COR-L47 (cell line): ENCODE results near the gene CHFR.
A peak's percentile ranks its signal among the peaks of the same experiment; 100 is the strongest.
"Not testable (repeated sequence)": the region's sequence is repeated elsewhere in the genome, so short reads cannot be mapped to it uniquely, and the experiment has no call there.

Experiments
- DNase-seq: peaks from one replicate; lab custom pipeline; 2025; lab: John Stamatoyannopoulos, UW

The CHFR gene, protein sequence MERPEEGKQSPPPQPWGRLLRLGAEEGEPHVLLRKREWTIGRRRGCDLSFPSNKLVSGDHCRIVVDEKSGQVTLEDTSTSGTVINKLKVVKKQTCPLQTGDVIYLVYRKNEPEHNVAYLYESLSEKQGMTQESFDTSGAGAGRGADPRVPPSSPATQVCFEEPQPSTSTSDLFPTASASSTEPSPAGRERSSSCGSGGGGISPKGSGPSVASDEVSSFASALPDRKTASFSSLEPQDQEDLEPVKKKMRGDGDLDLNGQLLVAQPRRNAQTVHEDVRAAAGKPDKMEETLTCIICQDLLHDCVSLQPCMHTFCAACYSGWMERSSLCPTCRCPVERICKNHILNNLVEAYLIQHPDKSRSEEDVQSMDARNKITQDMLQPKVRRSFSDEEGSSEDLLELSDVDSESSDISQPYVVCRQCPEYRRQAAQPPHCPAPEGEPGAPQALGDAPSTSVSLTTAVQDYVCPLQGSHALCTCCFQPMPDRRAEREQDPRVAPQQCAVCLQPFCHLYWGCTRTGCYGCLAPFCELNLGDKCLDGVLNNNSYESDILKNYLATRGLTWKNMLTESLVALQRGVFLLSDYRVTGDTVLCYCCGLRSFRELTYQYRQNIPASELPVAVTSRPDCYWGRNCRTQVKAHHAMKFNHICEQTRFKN

DNA sequence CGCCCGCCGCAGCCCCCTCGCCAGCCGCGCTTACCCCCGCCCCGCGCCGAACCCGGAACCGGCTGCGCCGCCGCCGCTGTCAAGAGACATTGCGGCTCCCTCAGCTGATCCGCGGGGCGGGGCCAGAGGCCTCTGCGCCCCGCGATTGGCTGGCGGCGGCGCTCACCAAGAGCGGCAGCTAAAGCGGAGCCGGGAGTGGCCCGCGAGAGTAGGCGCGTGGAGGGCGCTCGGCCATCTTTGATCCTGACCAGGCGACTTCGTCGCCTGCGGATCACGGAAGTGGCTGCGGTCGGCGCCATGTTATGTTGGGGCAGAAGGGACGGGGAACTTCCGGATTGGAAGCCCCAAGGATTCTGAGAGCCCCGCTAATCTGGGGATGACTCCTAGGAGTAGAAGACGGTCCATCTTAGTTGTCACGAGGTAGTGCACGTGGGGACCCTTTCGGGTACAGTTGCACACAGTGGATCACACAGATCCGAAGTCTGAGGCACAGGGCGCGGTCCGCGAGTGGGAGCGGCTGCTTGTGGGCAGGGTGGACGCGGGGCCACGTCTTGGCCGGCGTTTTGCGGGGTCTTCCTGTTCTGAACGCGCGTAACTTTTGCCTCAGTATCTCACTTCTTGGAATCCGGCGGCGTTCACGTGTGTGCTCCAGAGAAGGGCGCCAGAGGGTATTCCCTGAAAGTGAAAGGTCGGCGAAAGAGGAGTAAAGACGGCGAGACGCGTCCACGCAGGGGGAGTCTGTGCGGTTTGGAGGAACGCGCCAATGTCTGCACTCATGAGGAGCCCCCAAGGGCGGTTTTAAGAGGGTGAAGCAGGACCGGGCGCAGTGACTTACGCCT lies at the start of gene CHFR:
Gene CHFR (minus strand): TSS at position 93 of the 839 bp plus-strand sequence. CDS start 277 bp downstream, outside the sequence.
- DNase-seq = peak; percentile 97

DNA sequence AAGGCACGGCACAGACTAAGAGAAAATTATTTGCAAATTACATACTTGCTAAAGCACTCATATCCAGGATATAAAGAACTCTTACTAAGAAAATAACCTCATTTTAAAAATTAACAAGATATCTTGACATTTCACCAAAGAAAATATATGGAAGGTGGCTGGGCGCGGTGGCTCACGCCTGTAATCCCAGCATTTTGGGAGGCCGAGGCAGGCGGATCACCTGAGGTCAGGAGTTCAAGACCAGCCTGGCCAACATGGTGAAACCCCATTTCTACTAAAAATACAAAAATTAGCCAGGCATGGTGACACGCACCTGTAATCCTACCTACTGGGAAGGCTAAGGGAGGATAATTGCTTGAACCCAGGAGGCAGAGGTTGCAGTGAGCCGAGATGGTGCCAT lies 49.5 kb upstream of the CHFR start:
- DNase-seq = not testable (repeated sequence)

DNA sequence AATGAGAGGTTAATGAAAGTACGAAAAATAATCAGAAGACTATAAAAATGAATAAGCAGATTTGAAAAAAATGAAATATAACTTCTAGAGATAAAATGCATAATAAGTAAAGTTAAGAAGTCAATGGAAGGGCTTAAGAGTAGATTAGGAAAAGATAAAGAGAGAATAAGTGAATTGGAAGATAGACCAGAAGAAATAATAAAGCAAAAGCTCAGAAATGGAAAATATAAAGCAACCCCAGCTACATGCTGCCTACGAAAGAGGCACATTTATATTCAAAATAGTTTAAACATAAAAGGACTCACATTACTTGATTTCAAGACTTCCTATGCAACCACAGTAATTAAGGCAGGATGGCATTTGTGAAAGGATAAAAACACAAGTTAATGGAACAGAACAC lies 48.8 kb upstream of the CHFR start:
- DNase-seq = no peak

DNA sequence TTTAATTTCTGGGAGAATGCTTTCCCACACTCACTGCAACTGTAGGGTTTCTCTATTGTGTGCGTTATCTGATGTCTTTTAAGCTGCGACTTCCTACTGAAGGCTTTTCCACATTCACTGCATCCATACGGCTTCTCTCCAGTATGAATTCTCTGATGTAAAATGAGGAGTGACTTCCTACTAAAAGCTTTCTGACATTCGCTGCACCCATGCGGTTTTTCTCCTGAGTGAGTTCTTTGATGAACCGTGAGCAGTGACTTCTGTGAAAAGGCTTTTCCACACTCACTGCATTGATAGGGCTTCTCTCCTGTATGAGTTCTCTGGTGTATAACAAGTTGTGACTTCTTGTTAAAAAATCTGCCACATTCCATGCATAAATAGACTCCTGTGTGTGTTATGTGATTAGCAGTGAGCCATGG lies 39.0 kb upstream of the CHFR start:
- DNase-seq = no peak

DNA sequence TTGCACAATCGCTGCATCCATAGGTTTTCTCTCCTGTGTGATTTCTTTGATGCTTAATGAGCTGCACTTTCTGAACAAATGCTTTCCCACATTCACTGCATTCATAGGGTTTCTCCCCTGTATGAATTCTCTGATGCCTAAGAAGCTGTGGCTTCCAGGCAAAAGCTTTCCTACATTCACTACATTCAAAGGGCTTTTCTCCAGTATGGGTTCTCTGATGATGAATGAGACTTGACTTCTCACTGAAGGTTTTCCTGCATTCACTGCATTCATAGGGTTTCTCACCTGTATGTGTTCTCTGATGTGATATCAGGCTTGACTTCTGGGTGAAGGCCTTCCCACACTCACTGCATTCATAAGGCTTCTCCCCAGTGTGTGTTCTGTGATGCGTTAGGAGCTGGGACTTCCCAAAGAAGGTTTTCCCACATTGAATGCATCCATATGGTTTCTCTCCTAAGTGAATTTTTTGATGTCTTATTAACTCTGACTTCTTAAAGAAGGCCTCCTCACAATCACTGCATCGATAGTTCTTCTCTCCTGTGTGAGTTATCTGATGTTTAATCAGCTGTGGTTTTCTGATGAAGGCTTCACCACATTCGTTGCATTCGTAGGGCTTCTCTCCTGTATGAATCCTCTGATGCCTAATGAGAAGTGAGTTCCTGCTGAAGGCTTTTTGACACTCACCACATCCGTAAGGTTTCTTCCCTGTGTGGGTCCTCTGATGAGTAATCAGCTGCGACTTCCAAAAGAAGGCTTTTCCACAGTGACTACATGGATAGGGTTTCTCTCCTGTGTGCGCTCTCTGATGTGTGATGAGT lies 38.4 kb upstream of the CHFR start:
- DNase-seq = no peak

DNA sequence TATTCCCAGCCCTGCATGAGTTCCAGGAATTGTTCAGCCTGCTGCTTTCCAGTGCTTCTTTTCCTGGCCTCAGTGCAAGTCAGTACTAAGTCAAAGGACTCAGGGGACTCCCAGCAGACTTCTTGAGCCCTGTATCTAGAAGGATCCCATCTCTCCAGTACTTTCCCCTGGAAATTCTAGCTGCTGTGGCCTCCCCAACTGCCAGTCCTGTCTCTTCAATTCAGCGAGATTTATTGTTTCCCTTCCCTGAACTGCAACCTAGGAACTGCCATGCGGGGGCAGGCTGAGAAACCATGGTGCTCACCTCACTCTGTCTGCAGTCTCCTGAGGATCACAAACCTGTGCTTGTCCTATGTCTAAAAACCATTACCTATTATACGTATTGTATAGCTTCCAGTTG lies 37.0 kb upstream of the CHFR start:
- DNase-seq = no peak

DNA sequence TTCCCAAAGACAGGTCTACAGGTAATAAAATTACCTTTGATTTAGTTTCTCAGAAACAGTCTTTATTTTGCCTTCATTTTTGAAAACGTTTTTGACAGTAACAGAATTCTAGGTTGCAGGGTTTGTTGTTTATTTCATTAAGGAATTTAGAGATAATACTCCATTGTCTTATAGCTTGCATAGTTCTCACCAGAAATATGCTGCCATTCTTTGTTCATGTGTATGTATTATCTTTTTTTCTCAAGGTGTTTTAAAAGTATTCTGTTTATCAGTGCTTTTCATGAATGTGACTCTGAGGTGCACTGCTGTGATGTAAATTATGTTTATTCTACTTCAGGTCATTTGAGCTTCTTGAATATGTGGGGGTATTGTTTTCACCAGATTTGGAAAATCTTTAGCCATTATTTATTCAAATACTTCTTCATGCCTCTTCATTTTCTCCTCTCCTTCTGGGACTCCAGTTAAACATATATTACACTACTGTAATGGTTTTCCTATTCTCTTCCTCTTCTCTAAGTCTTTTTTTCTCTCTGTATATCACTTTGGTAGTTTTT lies 36.0 kb upstream of the CHFR start:
- no peak for DNase-seq

DNA sequence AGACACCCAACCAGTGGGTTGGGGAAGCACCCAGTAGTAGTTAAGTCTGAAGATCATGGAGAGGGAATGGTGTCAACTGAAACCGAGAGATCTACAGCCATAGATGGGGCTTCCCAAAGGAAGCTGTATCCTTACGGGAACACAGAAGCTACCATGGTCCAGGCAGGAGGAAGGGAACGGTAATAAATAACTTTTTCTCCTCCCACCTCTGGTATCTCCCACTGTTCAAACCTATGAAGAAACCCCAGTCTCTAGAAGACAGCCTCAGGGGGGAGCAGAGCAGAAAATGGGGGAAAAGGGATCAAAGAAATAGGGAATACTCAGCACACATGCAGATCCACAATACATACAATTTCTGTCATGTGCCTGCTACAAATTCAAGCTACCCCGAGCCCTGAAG lies 35.3 kb upstream of the CHFR start:
- no peak for DNase-seq

DNA sequence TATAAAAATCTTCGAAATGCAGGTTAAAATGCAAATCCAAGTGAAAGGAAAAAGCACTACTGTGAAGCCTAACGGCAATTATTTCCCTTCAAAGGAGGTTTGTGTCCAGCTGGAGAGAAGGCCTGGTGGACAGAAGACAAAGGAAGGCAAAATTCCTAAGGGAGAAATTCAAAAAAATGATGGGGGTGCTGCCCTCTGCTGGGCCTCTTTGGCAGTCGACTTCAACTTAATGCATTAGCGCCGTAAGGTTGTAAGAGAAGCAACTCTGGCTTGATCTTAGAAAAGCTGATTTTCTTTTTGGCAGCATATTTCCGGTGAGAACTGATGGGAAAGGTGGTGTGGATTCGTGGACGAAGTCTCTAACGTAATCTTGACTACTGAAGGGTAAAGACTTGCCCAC lies 34.3 kb upstream of the CHFR start:
- DNase-seq = no peak

DNA sequence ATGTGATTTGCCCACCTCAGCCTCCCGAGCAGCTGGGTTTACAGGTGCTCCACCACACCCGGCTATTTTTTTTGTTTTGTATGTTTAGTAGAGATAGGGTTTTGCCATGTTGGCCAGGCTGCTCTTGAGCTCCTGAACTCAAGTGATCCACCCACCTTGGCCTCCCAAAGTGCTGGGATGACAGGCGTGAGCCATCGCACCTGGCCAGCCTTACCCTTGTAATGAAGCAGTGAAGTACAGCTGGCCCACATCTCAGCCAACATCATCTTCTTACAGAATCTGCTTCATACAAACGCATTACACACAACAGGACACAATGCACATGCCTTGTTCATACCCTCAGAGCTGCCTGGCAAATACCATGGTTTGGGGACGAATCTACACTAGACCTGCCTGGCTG lies 31.3 kb upstream of the CHFR start:
- no peak for DNase-seq

DNA sequence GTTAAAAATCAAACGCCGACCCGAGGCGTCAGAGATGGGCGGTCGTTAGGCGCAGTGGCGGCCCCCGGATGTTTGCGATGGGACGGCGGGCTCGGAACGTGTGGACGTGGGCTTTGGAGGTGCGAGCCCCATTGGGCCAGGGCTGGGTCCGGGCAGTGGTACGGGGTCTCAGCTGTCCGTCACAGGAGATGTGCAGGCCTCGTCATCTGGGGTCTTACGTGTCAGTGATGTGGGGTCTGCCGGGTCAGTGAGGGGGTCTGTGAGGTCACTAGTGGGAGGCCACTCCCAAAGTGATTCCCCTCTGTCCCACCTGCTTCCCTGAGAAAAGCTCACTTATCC lies 21.6 kb upstream of the CHFR start:
- DNase-seq = no peak

DNA sequence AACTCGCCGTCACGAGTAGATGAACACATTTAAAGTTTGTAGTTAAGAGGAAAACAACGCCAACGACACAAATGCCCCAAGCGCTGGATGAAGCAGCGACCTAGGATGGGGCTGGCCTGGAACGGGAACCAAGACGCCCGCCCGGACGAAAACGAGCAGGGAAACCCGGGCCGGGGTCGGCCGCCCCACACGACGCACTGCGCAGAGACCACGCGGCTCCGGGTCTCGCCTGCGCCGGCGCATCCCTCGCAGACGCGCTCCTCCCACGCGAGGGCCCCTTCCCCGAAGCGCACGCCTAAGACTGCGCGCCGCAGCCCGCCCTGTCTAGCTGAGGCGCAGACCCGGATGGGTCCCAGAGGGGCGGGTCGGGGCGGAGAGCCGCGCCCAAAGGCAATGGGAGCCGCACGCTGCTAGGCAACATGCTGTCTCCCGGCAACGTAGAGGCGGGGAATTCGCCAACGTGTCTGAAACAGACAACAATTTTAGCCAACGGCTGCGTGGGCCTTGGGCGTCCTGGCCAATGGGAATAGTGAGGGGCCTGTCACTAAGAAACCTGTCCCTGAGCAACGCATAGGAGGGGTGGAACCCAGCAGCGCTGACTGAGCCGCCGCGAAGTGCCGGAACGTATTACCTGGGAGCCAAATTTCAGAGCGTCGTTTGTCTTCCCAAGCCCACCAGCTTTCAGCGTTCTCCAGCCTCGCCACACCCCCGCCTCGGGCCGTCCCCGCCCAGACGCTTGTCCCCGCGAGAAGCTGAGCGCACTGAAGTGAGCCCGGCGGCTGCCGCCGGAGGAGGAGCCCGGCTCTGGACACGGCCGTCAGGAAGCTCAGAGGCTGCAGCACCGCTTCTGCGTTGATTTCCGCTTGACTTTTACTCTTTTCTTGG lies 21.0 kb upstream of the CHFR start:
- DNase-seq = peak; percentile 82

DNA sequence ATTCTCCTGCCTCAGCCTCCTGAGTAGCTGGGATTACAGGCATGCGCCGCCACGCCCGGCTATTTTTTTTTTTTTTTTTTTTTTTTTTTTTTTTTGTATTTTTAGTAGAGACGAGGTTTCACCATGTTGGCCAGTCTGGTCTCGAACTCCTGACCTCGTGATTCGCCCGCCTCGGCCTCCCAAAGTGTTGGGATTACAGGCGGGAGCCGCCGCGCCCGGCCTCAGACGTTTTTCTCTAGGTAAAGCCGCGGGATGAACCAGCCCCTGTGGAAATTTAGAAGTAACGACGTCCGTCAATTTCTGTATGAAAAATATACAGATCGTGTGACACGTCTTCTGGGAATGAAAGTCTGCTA lies 20.4 kb upstream of the CHFR start:
- not testable (repeated sequence) for DNase-seq

DNA sequence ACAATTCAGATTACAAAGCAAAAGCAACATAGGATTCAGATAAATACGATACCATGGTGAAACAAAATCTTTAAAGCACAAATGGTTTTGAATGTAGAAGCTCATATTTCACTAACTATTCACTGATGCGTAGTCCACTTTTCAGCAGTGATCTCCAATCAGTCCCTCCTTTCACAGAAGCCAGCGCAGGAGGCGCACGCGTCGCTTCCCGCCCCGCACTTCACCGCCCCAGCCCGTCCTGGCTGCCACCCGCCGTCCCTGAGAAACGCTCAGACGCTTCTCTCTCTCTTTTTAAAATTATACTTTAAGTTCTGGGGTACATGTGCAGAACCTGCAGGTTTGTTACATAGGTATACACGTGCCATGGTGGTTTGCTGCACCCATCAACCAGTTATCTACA lies 19.8 kb upstream of the CHFR start:
- no peak for DNase-seq

DNA sequence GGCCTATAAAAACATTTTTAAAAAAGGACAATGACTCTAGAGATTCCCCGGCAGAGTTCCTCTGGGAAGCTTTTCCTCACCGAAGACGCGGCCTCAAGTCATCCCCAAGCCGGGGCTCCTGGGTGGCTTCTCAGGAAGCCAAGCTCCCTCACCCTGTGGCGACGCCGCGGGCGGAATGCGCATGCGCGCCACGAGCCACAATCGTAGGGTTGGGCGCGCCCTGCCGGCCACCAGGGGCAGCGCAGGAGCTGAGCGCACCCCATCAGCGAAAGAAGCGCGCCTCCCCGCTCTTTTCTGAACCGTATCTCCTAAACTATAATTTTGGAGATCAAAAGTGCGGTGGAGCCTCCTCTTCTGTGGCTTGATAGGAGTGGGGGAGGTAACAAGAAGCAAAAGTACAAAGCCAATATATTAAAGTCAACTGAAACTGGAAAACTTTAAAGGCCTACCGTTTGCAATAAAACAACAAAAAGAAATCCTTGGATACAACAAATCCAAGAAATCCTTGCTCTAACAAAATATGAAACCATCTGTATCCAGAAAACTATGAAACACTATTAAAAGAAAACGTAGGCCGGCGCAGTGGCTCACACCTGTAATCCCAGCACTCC lies 17.4 kb upstream of the CHFR start:
- DNase-seq = no peak

DNA sequence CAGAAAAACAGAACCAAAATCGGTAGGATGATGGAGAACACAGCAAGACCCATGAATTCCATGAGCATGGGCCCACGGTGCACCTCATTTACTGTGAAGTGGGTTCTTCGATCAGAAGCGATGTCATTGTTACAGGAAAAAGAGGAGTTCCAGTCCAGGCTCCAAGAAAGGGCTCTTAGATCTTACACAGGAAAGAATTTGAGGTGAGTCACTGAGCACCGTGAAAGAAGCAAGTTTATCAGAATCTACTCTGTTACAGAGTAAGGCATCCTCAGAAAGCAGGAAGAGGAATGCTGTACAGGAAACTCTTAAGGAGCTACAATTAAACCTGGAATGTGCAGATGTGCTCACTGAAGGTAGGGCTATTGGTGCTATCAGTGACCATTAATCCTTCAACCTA lies 11.6 kb upstream of the CHFR start:
- no peak for DNase-seq

DNA sequence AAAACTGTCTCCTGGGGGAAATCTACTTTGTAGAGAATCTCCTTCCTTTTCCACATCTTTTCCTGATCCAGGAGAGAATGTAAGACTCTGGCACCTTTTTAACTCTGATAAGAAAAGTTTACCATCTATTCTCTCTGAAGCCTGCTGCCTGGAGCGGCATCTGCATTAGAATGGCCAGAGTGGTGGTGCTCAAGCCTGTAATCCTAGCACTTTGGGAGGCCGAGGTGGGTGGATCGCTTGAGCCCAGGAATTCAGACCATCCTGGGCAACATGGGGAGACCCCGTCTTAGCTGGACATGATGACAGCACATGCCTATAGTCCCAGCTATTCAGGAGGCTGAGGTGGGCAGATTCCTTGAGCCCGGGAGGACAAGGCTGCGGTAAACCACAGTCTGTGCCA lies 1.4 kb upstream of the CHFR start:
- no peak for DNase-seq

DNA sequence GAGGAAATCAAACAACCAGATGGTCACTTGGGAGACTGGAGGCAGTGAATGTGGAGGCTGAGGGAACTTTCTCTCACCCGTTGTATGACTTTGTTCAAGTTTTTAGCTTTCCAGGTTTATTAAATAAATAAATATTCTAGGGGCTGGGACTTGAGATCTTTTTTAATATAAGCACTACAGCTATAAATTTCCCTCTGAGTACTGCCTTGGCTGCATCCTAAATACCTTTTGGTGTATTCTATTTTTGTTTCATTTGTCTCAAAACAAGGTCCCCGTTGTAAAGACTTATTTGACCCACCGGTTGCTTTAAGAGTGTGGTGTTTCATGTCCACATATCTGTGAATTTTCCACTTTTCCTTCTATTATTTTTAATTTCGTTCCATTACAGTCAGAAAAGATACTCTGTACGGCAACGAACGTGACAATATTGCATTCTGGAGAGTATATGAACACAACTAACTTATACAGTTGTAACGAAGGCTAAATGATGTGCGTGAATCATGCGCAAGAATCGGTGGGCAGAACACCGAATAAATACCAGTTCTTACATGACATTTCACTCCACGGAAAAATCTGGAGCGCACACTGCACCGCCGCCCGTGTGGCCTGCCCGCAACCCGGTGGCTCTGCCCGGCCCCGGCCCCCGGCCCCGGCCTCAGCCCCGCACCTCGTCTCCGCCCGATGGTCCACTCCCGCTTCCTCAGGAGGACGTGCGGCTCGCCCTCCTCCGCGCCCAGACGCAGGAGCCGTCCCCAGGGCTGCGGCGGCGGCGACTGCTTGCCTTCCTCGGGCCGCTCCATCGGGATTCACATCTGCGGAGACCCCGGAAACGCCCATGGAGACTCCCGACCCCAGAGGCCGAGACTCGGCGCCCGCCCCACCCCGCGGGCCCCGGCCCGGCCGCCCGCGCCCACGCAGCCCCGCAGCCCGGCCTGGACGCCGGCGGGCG lies 602 bp downstream of the CHFR start:
- no peak for DNase-seq

DNA sequence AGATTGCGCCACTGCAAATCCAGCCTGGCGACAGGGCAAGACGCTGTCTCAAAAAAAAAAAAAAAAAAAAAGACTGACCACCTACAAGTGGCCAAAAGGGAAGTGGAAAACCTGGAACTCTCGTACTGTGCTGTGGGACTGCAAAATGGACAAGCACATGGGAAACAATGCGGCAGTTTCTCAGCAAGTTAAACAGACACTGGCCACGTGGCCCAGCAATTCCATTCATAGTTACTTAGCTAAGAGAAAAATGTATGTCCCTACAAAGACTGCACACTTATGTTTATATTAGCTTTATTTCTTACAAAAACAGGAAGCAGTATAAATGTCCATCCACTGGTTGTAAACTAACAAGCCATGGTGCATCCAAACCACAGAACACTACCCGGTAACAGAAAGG lies 5.6 kb downstream of the CHFR start:
- no peak for DNase-seq
